ENCODE measurements around the gene CNPY4. TPM values are rescaled to one million over a fixed set of nuclear protein-coding genes. Genes with fewer than 3 reads are reported as not detected.

CNPY4 gene
- total RNA-seq, 1 donor from 2014 or later: 19.3 TPM

GRCh38 chr7:100171087-100171681, 51.8 kb downstream of the CNPY4 start:
- peaks cover 25% of the 10 kb centered on the region for H3K27me3 Mint-ChIP-seq (ENCODE audit: unreplicated experiment)
- peak overlapping the region; percentile 88 for H3K4me3 Mint-ChIP-seq (ENCODE audit: unreplicated experiment)
- no peak overlapping the region for H3K27ac Mint-ChIP-seq (ENCODE audit: unreplicated experiment)
- H3K4me1 Mint-ChIP-seq (ENCODE audit: low read depth, unreplicated experiment): peaks cover 37% of the 10 kb centered on the region
- TF ChIP-seq CTCF (IDR thresholded peaks at IDR 0.05; ENCODE audit: partially characterized antibody, unreplicated experiment): no peak
- peaks cover 12% of the 10 kb centered on the region for H3K9me3 Mint-ChIP-seq (ENCODE audit: unreplicated experiment)
- peak; percentile 68 for DNase-seq
- peaks cover 13% of the 10 kb centered on the region for H3K36me3 Mint-ChIP-seq (ENCODE audit: unreplicated experiment)

GRCh38 chr7:100171840-100172239, 52.4 kb downstream of the CNPY4 start:
- H3K27ac Mint-ChIP-seq (ENCODE audit: unreplicated experiment): no peak overlapping the region
- H3K4me3 Mint-ChIP-seq (ENCODE audit: unreplicated experiment): peak overlapping the region; percentile 85
- no peak for TF ChIP-seq CTCF (IDR thresholded peaks at IDR 0.05; ENCODE audit: partially characterized antibody, unreplicated experiment)
- H3K27me3 Mint-ChIP-seq (ENCODE audit: unreplicated experiment): peaks cover 29% of the 10 kb centered on the region
- H3K4me1 Mint-ChIP-seq (ENCODE audit: low read depth, unreplicated experiment): peaks cover 38% of the 10 kb centered on the region
- peaks cover 13% of the 10 kb centered on the region for H3K36me3 Mint-ChIP-seq (ENCODE audit: unreplicated experiment)
- peaks cover 17% of the 10 kb centered on the region for H3K9me3 Mint-ChIP-seq (ENCODE audit: unreplicated experiment)
- no peak for DNase-seq

- Mint-ChIP-seq H3K36me3 (ENCODE audit: unreplicated experiment) (peaks cover 13% of the 10 kb centered on the region), H3K4me3 (ENCODE audit: unreplicated experiment) (no peak overlapping the region), H3K4me1 (ENCODE audit: low read depth, unreplicated experiment) (peaks cover 19% of the 10 kb centered on the region), H3K27ac (ENCODE audit: unreplicated experiment) (no peak overlapping the region), H3K27me3 (ENCODE audit: unreplicated experiment) (peaks cover 18% of the 10 kb centered on the region), H3K9me3 (ENCODE audit: unreplicated experiment) (peaks cover 17% of the 10 kb centered on the region)
- DNase-seq: no peak
- TF ChIP-seq CTCF (IDR thresholded peaks at IDR 0.05; ENCODE audit: partially characterized antibody, unreplicated experiment): no peak
Observed at GRCh38 chr7:100173806-100174495, 54.5 kb downstream of the CNPY4 start.

- Mint-ChIP-seq H3K27ac (ENCODE audit: unreplicated experiment) (no peak overlapping the region), H3K9me3 (ENCODE audit: unreplicated experiment) (peaks cover 16% of the 10 kb centered on the region), H3K27me3 (ENCODE audit: unreplicated experiment) (peaks cover 17% of the 10 kb centered on the region), H3K36me3 (ENCODE audit: unreplicated experiment) (peaks cover 13% of the 10 kb centered on the region), H3K4me1 (ENCODE audit: low read depth, unreplicated experiment) (peaks cover 19% of the 10 kb centered on the region), H3K4me3 (ENCODE audit: unreplicated experiment) (peak overlapping the region; percentile 98)
- TF ChIP-seq CTCF (IDR thresholded peaks at IDR 0.05; ENCODE audit: partially characterized antibody, unreplicated experiment): no peak
- DNase-seq: no peak
Observed at GRCh38 chr7:100174582-100174981, 55.1 kb downstream of the CNPY4 start.

Small RNAs within 50 kb of the gene (microRNA-seq; reads per million reads assigned to microRNA genes)
- gene MIR106B (ENCODE audit: unreplicated experiment): 7,031 reads per million, percentile 97 among the genes with 10 or more reads in this experiment
- 1,008 reads per million, percentile 89 among the genes with 10 or more reads in this experiment for gene MIR25 (ENCODE audit: unreplicated experiment)
- not detected for gene MIR4658 (ENCODE audit: unreplicated experiment)
- 30,493 reads per million, percentile 99 among the genes with 10 or more reads in this experiment for gene MIR93 (ENCODE audit: unreplicated experiment)

Other genes with a start within 250 kb of the CNPY4 start
- gene OR2AE1, start 242.6 kb upstream of the CNPY4 start, total RNA-seq (ENCODE audit: unreplicated experiment): 0.39 TPM
- 13.7 TPM for gene TRIM4, start 200.1 kb upstream of the CNPY4 start, total RNA-seq (ENCODE audit: unreplicated experiment)
- gene GJC3, start 190.0 kb upstream of the CNPY4 start, total RNA-seq (ENCODE audit: unreplicated experiment): not detected
- 0.44 TPM for gene AZGP1, start 143.6 kb upstream of the CNPY4 start, total RNA-seq (ENCODE audit: unreplicated experiment)
- gene ZKSCAN1, start 104.0 kb upstream of the CNPY4 start, total RNA-seq (ENCODE audit: unreplicated experiment): 127 TPM
- 26.3 TPM for gene ZSCAN21, start 69.9 kb upstream of the CNPY4 start, total RNA-seq (ENCODE audit: unreplicated experiment)
- 87.9 TPM for gene ZNF3, start 37.9 kb upstream of the CNPY4 start, total RNA-seq (ENCODE audit: unreplicated experiment)
- 77.4 TPM for gene COPS6, start 30.7 kb upstream of the CNPY4 start, total RNA-seq (ENCODE audit: unreplicated experiment)
- gene MCM7, start 18.2 kb upstream of the CNPY4 start, total RNA-seq (ENCODE audit: unreplicated experiment): 196 TPM
- 25.9 TPM for gene AP4M1, start 18.0 kb upstream of the CNPY4 start, total RNA-seq (ENCODE audit: unreplicated experiment)
- 63.1 TPM for gene TAF6, start 276 bp upstream of the CNPY4 start, total RNA-seq (ENCODE audit: unreplicated experiment)
- 3.3 TPM for gene MBLAC1, start 7.3 kb downstream of the CNPY4 start, total RNA-seq (ENCODE audit: unreplicated experiment)
- 66.9 TPM for gene LAMTOR4, start 29.3 kb downstream of the CNPY4 start, total RNA-seq (ENCODE audit: unreplicated experiment)
- 42.4 TPM for gene TRAPPC14, start 39.1 kb downstream of the CNPY4 start, total RNA-seq (ENCODE audit: unreplicated experiment)
- gene GAL3ST4, start 49.0 kb downstream of the CNPY4 start, total RNA-seq (ENCODE audit: unreplicated experiment): 30.9 TPM
- gene GPC2, start 57.7 kb downstream of the CNPY4 start, total RNA-seq (ENCODE audit: unreplicated experiment): 530 TPM
- 1.1 TPM for gene STAG3, start 58.3 kb downstream of the CNPY4 start, total RNA-seq (ENCODE audit: unreplicated experiment)
- not detected for gene PVRIG, start 100.3 kb downstream of the CNPY4 start, total RNA-seq (ENCODE audit: unreplicated experiment)
- gene SPDYE3, start 188.1 kb downstream of the CNPY4 start, total RNA-seq (ENCODE audit: unreplicated experiment): not detected
- gene PILRB, start 238.5 kb downstream of the CNPY4 start, total RNA-seq (ENCODE audit: unreplicated experiment): 62.6 TPM

Measured in glutamatergic neuron (in vitro differentiated cells).